GM12875 (cell line): Measurements from ENCODE around the gene GCC2.

Experiments used
- H3K4me3 ChIP-seq: one replicate; pipeline ENCODE4 v1.5.1; 2011; ENCODE audit warnings: low read depth, low read length, control low read depth
- TF ChIP-seq, protein P1 (sequence below): IDR thresholded peaks from 2 replicates; pipeline ENCODE4 v1.5.1; 2011; ENCODE audit warnings: low read depth, mild to moderate bottlenecking, control low read depth, inconsistent platforms, low read length, moderate library complexity, borderline replicate concordance; ENCODE audit not compliant: insufficient read depth

The GCC2 gene

GRCh38 chr2:108454440-108454839 lies 5.4 kb downstream of the GCC2 start:
- TF ChIP-seq, protein P1, sequence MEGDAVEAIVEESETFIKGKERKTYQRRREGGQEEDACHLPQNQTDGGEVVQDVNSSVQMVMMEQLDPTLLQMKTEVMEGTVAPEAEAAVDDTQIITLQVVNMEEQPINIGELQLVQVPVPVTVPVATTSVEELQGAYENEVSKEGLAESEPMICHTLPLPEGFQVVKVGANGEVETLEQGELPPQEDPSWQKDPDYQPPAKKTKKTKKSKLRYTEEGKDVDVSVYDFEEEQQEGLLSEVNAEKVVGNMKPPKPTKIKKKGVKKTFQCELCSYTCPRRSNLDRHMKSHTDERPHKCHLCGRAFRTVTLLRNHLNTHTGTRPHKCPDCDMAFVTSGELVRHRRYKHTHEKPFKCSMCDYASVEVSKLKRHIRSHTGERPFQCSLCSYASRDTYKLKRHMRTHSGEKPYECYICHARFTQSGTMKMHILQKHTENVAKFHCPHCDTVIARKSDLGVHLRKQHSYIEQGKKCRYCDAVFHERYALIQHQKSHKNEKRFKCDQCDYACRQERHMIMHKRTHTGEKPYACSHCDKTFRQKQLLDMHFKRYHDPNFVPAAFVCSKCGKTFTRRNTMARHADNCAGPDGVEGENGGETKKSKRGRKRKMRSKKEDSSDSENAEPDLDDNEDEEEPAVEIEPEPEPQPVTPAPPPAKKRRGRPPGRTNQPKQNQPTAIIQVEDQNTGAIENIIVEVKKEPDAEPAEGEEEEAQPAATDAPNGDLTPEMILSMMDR: no peak
- H3K4me3 ChIP-seq: no peak overlapping the region

GRCh38 chr2:108455571-108455970 lies 6.6 kb downstream of the GCC2 start:
- TF ChIP-seq, protein P1: no peak
- no peak overlapping the region for H3K4me3 ChIP-seq

- TF ChIP-seq, protein P1: no peak
- no peak overlapping the region for H3K4me3 ChIP-seq
These were observed 9.1 kb downstream of the GCC2 start for GRCh38 chr2:108458082-108458481.

GRCh38 chr2:108459441-108459840 lies 10.4 kb downstream of the GCC2 start:
- TF ChIP-seq, protein P1: no peak
- no peak overlapping the region for H3K4me3 ChIP-seq

DNA sequence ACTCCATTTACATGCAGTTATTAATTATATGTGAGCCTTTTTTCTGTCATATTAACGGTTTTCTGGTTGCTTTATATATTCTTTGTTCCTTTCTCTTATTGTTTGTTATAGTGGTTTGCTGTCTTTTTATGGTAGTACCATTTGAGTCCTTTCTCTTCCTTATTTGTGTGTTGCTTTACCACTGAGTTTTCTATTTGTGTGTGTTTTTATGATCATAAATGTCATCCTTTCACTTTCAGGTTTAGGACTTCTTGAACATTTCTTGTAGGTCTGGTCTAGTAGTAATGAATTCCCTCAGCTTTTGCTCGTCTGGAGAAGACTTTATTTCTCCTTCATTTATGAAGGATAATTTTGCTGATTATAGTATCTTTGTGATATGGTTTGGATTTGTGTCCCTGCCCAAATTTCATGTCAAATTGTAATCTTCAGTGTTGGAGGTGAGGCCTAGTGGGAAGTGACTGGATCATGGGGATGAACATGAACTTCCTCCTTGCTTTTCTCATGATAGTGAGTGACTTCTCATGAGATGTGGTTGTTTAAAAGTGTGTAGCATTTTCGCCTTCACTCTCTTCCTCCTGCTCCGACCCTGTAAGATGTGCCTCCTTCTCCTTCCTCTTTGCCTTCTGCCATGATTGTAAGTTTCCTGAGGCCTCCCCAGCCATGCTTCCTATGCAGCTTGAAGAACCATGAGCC lies 11.5 kb downstream of the GCC2 start:
- H3K4me3 ChIP-seq: no peak overlapping the region
- TF ChIP-seq, protein P1: no peak

DNA sequence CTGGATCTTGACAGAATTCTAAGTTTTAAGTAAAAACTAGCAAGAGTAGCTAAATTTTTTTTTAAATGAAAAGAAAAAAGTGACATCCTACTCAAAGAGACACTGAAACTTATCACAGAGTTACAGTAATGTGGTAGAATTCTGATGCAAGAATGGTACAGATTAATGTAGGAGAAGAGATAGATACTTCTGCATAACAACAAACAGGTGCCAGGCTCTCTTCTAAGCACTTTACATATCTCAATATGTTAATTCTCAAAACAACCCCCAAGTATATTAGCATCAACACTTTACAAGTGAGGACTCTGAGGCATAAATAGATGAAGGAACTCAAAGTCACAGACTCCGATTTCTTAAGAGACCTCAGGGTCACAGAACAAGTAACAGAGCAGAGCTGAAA lies 28.1 kb downstream of the GCC2 start:
- H3K4me3 ChIP-seq: no peak overlapping the region
- TF ChIP-seq, protein P1: no peak

GRCh38 chr2:108485253-108485652 lies 36.2 kb downstream of the GCC2 start:
- TF ChIP-seq, protein P1: no peak
- no peak overlapping the region for H3K4me3 ChIP-seq
